HepG2 (cell line): ENCODE measurements around the gene SELENOM. TPM values are rescaled to one million over a fixed set of nuclear protein-coding genes. Genes with fewer than 3 reads are reported as not detected.
A peak's percentile ranks its signal among the peaks of the same experiment; 100 is the strongest.

Experiments used
- ATAC-seq: fragments of 200-7000 bp; cut with Tn5 transposase; 3 replicates; pipeline ENCODE4 v1.9.1; 2020; ENCODE audit warnings: mild to moderate bottlenecking, moderate library complexity
- BruUV-seq: library from RNA; stranded (reverse); fragments of 400-500 nt; replicated peaks from 2 replicates; lab custom pipeline; 2021; lab: Mats Ljungman, UMichigan
- CTCF ChIA-PET: fragments of 300-600 bp; formaldehyde crosslinking; extraction: SDS; loops from one replicate; lab custom pipeline; 2021; ENCODE audit warnings: low total read pairs, inconsistent platforms, low intra/inter-chr PET ratio; lab: Yijun Ruan, JAX
- POLR2A ChIA-PET: fragments of 350-600 bp; sonication (Branson Sonifier 250); formaldehyde crosslinking; loops from one replicate; lab custom pipeline; 2020; ENCODE audit warnings: antibody characterized with exemption, inconsistent platforms; lab: Yijun Ruan, JAX
- DNase-seq: peaks from one replicate; pipeline ENCODE4 v3.0.0-alpha.2; 2015; ENCODE audit warnings: low spot score
- FAIRE-seq: peaks from 3 replicates; lab custom pipeline; 2011; peaks lifted over from hg19 to GRCh38; lab: Jason Lieb, UNC
- H2AFZ ChIP-seq: one replicate; pipeline ENCODE4 v1.6.1; 2011; ENCODE audit warnings: low read length, inconsistent platforms
- H3K27ac ChIP-seq: fragments of 300-600 bp; 3 replicates; pipeline ENCODE4 v1.8.0; 2011; ENCODE audit warnings: mixed run types, mild to moderate bottlenecking, mixed read lengths, low read length, inconsistent platforms; ENCODE audit not compliant: insufficient read depth; ENCODE audit errors: extremely low read length
- H3K27me3 ChIP-seq, 2 experiments: fragments of 200-600 bp in 1 of 2; 2 replicates in 1 of 2; 3 replicates in 1 of 2; pipeline versions ENCODE4 v1.6.0 to v1.8.0; 2011; ENCODE audit warnings: low read length in 2 of 2, mild to moderate bottlenecking in 2 of 2, moderate library complexity in 2 of 2, inconsistent platforms in 1 of 2; ENCODE audit not compliant: insufficient read depth in 2 of 2, control insufficient read depth in 1 of 2
- H3K36me3 ChIP-seq, 2 experiments: fragments of 200-600 bp in 1 of 2; replicated peaks in 1 of 2; 2 replicates in 1 of 2; 3 replicates in 1 of 2; pipeline versions ENCODE4 v1.5.1 to v1.8.0; 2011; ENCODE audit warnings: low read length in 2 of 2, inconsistent platforms in 1 of 2; ENCODE audit not compliant: insufficient read depth in 2 of 2, control insufficient read depth in 1 of 2
- H3K4me1 ChIP-seq: 2 replicates; pipeline ENCODE4 v1.5.1; 2012; ENCODE audit warnings: low read length, inconsistent platforms; ENCODE audit not compliant: insufficient read depth
- H3K4me2 ChIP-seq: 2 replicates; pipeline ENCODE4 v1.6.0; 2011; ENCODE audit warnings: low read depth, low read length, inconsistent platforms
- H3K4me3 ChIP-seq, 3 experiments: fragments of 200-600 bp in 1 of 3; sonication (generic), shearing (Covaris generic) in 1 of 3; replicated peaks in 1 of 3; 2 replicates each; pipeline ENCODE4 v1.5.1; 2011 to 2016; ENCODE audit warnings: low read length in 3 of 3, inconsistent platforms in 2 of 3, low read depth in 2 of 3, mild to moderate bottlenecking in 2 of 3, control low read depth in 1 of 3, mixed read lengths in 1 of 3; ENCODE audit not compliant: insufficient read depth in 1 of 3
- H3K79me2 ChIP-seq: one replicate; pipeline ENCODE4 v1.6.1; 2011; ENCODE audit warnings: low read length, inconsistent platforms; ENCODE audit not compliant: insufficient read depth
- H3K9ac ChIP-seq: 2 replicates; pipeline ENCODE4 v1.6.0; 2011; ENCODE audit warnings: mild to moderate bottlenecking, low read depth, low read length, inconsistent platforms; ENCODE audit not compliant: insufficient read depth
- H3K9me3 ChIP-seq: 2 replicates; pipeline ENCODE4 v1.5.1; 2012; ENCODE audit warnings: mild to moderate bottlenecking, low read length
- H4K20me1 ChIP-seq: 2 replicates; pipeline ENCODE4 v1.6.0; 2011; ENCODE audit warnings: inconsistent platforms, mild to moderate bottlenecking, low read length, moderate library complexity; ENCODE audit not compliant: insufficient read depth
- BORCS8-MEF2B ChIP-seq: sonication (generic); formaldehyde crosslinking; IDR thresholded peaks from 2 replicates; pipeline ENCODE4 v1.8.0; 2022; ENCODE audit warnings: mild to moderate bottlenecking, missing genetic modification reagents
- JUNB ChIP-seq: sonication (generic); formaldehyde crosslinking; IDR thresholded peaks from 2 replicates; pipeline ENCODE4 v1.8.0; 2022; ENCODE audit warnings: missing genetic modification reagents, mild to moderate bottlenecking, borderline replicate concordance
- RORA ChIP-seq: sonication (generic); formaldehyde crosslinking; IDR thresholded peaks from 2 replicates; pipeline ENCODE4 v1.5.0; 2020; ENCODE audit warnings: mild to moderate bottlenecking, missing genetic modification reagents, moderate library complexity
- TCF12 ChIP-seq, 2 experiments: fragments of 450-650 bp in 1 of 2; sonication (generic) in 1 of 2; formaldehyde crosslinking in 1 of 2; IDR thresholded peaks; 2 replicates each; pipeline versions ENCODE4 v1.6.1 to v1.8.0; 2017 to 2022; ENCODE audit warnings: antibody characterized with exemption in 1 of 2, mild to moderate bottlenecking in 1 of 2, missing genetic modification reagents in 1 of 2, moderate library complexity in 1 of 2
- ZBTB7A ChIP-seq: sonication (generic); formaldehyde crosslinking; IDR thresholded peaks from 2 replicates; pipeline ENCODE4 v1.8.0; 2022; ENCODE audit warnings: mild to moderate bottlenecking, missing genetic modification reagents
- ZNF329 ChIP-seq: sonication (generic); formaldehyde crosslinking; IDR thresholded peaks from 2 replicates; pipeline ENCODE4 v1.9.0; 2021; ENCODE audit warnings: low read depth, mild to moderate bottlenecking, missing genetic modification reagents
- ZNF367 ChIP-seq: sonication (generic); formaldehyde crosslinking; IDR thresholded peaks from 2 replicates; pipeline ENCODE4 v1.4.0; 2020; ENCODE audit warnings: missing genetic modification reagents, borderline replicate concordance
- ZNF546 ChIP-seq: sonication (generic); formaldehyde crosslinking; conservative IDR thresholded peaks from 2 replicates; pipeline ENCODE4 v1.8.1; 2023; ENCODE audit warnings: mild to moderate bottlenecking, missing genetic modification reagents
- WGBS: methylation state at CpG from one replicate; pipeline ENCODE4 v1.1.6; 2017; ENCODE audit warnings: low lambda C conversion rate; 5-methylcytosine and 5-hydroxymethylcytosine counted together
- in situ Hi-C: cut with HindIII; loops from 2 replicates; pipeline ENCODE4 v1.10.0; 2017; ENCODE audit warnings: low pct_unique_long_range_greater_than_20kb; ENCODE audit not compliant: extremely low pct_ligation_motif_present
- intact Hi-C: fragments of 100-400 bp; cut with micrococcal nuclease; formaldehyde crosslinking; loops from one replicate; pipeline ENCODE4 v1.10.0; 2022; ENCODE audit not compliant: unreplicated experiment
- polyA plus RNA-seq, 8 experiments: library from polyadenylated mRNA; depleted of rRNA in 3 of 8; stranded (reverse) in 7 of 8; unstranded in 1 of 8; fragments of >200 nt; fragmentation: Illumina TruSeq in 4 of 8; extraction: Trizol in 4 of 8; gene quantifications; 2 replicates each; pipeline versions ENCODE4 v1.2.1 to v1.2.3, GENCODE V29; 2011 to 2016; ENCODE audit warnings: low read depth in 4 of 8, missing spikeins in 1 of 8, mixed read lengths in 1 of 8; ENCODE audit not compliant: insufficient read depth in 1 of 8
- total RNA-seq, 5 experiments: library from RNA; depleted of rRNA; stranded (reverse); fragments of >200 nt; fragmentation: Illumina TruSeq; extraction: Trizol; gene quantifications; 2 replicates each; pipeline ENCODE4 v1.2.3, GENCODE V29; 2016; ENCODE audit warnings: low read depth in 1 of 5
- TF ChIP-seq, protein P1 (sequence below): fragments of 450-650 bp; IDR thresholded peaks from 2 replicates; pipeline ENCODE4 v1.6.1; 2017; ENCODE audit warnings: mild to moderate bottlenecking
- TF ChIP-seq, protein P2 (sequence below), 2 experiments: sonication (generic) in 1 of 2; formaldehyde crosslinking in 1 of 2; IDR thresholded peaks; 2 replicates each; pipeline versions ENCODE4 v1.6.1 to v1.9.0; 2014 to 2022; ENCODE audit warnings: antibody characterized with exemption in 1 of 2, borderline replicate concordance in 1 of 2, inconsistent platforms in 1 of 2, low read depth in 1 of 2, missing genetic modification reagents in 1 of 2
- TF ChIP-seq, protein P3 (sequence below): IDR thresholded peaks from 2 replicates; pipeline ENCODE4 v1.6.1; 2012; ENCODE audit warnings: low read depth, low read length, improper control_type of control experiment
- TF ChIP-seq, protein P4 (sequence below): sonication (generic); formaldehyde crosslinking; IDR thresholded peaks from 2 replicates; pipeline ENCODE4 v1.5.0; 2020; ENCODE audit warnings: missing genetic modification reagents

Gene SELENOM
- total and polyA plus RNA-seq, 2 of the 13 experiments (the other 11 are each of a cell fraction or from before 2014, with no cell fraction given), result 4.1 to 4.3 TPM

- in situ Hi-C loops, result loop anchor here (5.0 kb wide), 1 partner anchor 116 kb away; the partner anchor contains the start of genes MORC2 and TUG1
- no peak for TF ChIP-seq TCF12 (IDR thresholded peaks at IDR 0.05)
- no peak for TF ChIP-seq TCF12 (CRISPR knock-in tag; IDR thresholded peaks at IDR 0.05)
- no peak for TF ChIP-seq ZNF546
- TF ChIP-seq, protein P1, sequence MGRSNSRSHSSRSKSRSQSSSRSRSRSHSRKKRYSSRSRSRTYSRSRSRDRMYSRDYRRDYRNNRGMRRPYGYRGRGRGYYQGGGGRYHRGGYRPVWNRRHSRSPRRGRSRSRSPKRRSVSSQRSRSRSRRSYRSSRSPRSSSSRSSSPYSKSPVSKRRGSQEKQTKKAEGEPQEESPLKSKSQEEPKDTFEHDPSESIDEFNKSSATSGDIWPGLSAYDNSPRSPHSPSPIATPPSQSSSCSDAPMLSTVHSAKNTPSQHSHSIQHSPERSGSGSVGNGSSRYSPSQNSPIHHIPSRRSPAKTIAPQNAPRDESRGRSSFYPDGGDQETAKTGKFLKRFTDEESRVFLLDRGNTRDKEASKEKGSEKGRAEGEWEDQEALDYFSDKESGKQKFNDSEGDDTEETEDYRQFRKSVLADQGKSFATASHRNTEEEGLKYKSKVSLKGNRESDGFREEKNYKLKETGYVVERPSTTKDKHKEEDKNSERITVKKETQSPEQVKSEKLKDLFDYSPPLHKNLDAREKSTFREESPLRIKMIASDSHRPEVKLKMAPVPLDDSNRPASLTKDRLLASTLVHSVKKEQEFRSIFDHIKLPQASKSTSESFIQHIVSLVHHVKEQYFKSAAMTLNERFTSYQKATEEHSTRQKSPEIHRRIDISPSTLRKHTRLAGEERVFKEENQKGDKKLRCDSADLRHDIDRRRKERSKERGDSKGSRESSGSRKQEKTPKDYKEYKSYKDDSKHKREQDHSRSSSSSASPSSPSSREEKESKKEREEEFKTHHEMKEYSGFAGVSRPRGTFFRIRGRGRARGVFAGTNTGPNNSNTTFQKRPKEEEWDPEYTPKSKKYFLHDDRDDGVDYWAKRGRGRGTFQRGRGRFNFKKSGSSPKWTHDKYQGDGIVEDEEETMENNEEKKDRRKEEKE, result no peak
- TF ChIP-seq ZNF329 (CRISPR knock-in tag), result no peak
- TF ChIP-seq, protein P2, sequence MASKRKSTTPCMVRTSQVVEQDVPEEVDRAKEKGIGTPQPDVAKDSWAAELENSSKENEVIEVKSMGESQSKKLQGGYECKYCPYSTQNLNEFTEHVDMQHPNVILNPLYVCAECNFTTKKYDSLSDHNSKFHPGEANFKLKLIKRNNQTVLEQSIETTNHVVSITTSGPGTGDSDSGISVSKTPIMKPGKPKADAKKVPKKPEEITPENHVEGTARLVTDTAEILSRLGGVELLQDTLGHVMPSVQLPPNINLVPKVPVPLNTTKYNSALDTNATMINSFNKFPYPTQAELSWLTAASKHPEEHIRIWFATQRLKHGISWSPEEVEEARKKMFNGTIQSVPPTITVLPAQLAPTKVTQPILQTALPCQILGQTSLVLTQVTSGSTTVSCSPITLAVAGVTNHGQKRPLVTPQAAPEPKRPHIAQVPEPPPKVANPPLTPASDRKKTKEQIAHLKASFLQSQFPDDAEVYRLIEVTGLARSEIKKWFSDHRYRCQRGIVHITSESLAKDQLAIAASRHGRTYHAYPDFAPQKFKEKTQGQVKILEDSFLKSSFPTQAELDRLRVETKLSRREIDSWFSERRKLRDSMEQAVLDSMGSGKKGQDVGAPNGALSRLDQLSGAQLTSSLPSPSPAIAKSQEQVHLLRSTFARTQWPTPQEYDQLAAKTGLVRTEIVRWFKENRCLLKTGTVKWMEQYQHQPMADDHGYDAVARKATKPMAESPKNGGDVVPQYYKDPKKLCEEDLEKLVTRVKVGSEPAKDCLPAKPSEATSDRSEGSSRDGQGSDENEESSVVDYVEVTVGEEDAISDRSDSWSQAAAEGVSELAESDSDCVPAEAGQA (IDR thresholded peaks at IDR 0.05; ENCODE audit: low read depth), result no peak
- TF ChIP-seq, protein P2 (CRISPR knock-in tag; IDR thresholded peaks at IDR 0.05; ENCODE audit: borderline replicate concordance), result no peak
- TF ChIP-seq RORA, result no peak
- TF ChIP-seq BORCS8-MEF2B (CRISPR knock-in tag), result no peak
- TF ChIP-seq ZNF367 (CRISPR knock-in tag), result no peak
- TF ChIP-seq, protein P3, sequence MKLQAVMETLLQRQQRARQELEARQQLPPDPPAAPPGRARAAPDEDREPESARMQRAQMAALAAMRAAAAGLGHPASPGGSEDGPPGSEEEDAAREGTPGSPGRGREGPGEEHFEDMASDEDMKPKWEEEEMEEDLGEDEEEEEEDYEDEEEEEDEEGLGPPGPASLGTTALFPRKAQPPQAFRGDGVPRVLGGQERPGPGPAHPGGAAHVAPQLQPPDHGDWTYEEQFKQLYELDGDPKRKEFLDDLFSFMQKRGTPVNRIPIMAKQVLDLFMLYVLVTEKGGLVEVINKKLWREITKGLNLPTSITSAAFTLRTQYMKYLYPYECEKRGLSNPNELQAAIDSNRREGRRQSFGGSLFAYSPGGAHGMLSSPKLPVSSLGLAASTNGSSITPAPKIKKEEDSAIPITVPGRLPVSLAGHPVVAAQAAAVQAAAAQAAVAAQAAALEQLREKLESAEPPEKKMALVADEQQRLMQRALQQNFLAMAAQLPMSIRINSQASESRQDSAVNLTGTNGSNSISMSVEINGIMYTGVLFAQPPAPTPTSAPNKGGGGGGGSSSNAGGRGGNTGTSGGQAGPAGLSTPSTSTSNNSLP, result no peak
- TF ChIP-seq ZBTB7A (CRISPR knock-in tag), result no peak
- TF ChIP-seq JUNB (CRISPR knock-in tag), result no peak
- TF ChIP-seq, protein P4, sequence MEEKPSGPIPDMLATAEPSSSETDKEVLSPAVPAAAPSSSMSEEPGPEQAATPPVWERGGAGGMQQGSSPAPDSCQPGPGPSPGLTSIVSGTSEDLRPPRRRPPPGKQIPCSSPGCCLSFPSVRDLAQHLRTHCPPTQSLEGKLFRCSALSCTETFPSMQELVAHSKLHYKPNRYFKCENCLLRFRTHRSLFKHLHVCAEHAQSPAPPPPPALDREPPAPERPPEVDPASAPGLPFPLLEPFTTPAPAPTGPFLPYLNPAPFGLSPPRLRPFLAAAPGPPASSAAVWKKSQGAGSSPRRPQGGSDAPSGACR (CRISPR knock-in tag), result no peak
Measured at GRCh38 chr22:31083377-31083768, 24.0 kb downstream of the SELENOM start.

More at GRCh38 chr22:31083377-31083768, 24.0 kb downstream of the SELENOM start:
- intact Hi-C loops, result loop anchor here (5.0 kb wide), 3 partner anchors 101 to 136 kb away; partner anchors contain the start of genes MORC2 and TUG1
- Histone ChIP-seq H3K4me2 (peak overlapping the region; percentile 93; the same call in 1 of the 2 replicates), H3K36me3 (peaks cover 11 to 18% of the 10 kb centered on the region in 2 experiments; a peak in 3 of 5 replicates), H3K4me3 (no peak overlapping the region), H3K9ac (no peak overlapping the region), H4K20me1 (no peaks in the 10 kb centered on the region), H2AFZ (no peak overlapping the region), H3K9me3 (no peaks in the 10 kb centered on the region), H3K4me1 (peaks cover 43% of the 10 kb centered on the region), H3K27ac (no peak overlapping the region), H3K79me2 (peaks cover 3% of the 10 kb centered on the region), H3K27me3 (no peaks in the 10 kb centered on the region; a peak in 1 of 5 replicates)
- CTCF ChIA-PET, result interaction anchor here (2.1 kb wide), 1 partner anchor 136 kb away, joined by 7 read pairs; no protein-coding TSS in a partner anchor
- no TSS peak for BruUV-seq
- POLR2A ChIA-PET, result interaction anchor here (1.2 to 6.5 kb wide), 4 partner anchors 19 to 116 kb away, joined by 6 to 113 read pairs (median 6); partner anchors contain the start of genes MORC2 and TUG1
- DNase-seq (no peak), ATAC-seq (no peak), FAIRE-seq (no peak)
- 87% methylated on average over 3 of the region's 3 CpGs for WGBS
